Heart left ventricle (tissue), 16 donors: ENCODE measurements around the gene GBGT1. TPM values are rescaled to one million over a fixed set of nuclear protein-coding genes. Genes with fewer than 3 reads are reported as not detected.

Source experiments
- ATAC-seq, 4 donors: fragments of 200-7000 bp; cut with Tn5 transposase; one replicate each; pipeline ENCODE4 v1.9.1; 2020 to 2022; ENCODE audit warnings: moderate library complexity in 4 of 4, mild to moderate bottlenecking in 3 of 4, moderate number of reproducible peaks in 1 of 4
- DNase-seq, 5 donors: peaks; one replicate each; pipeline ENCODE4 v3.0.0-alpha.2; 2020
- H3K27ac ChIP-seq, 12 donors: fragments of 200-600 bp; sonication (generic) in 4 of 12; one replicate each; pipeline versions ENCODE4 v1.5.0 to v1.8.0; 2016 to 2022; ENCODE audit warnings: mild to moderate bottlenecking in 2 of 12
- H3K27me3 ChIP-seq, 9 donors: fragments of 200-600 bp; sonication (generic) in 2 of 9; one replicate each; pipeline versions ENCODE4 v1.5.1 to v1.8.0; 2016 to 2022; ENCODE audit warnings: mild to moderate bottlenecking in 3 of 9
- H3K36me3 ChIP-seq, 9 donors: fragments of 200-600 bp; sonication (generic) in 2 of 9; one replicate each; pipeline versions ENCODE4 v1.5.0 to v1.8.0; 2018 to 2022; ENCODE audit warnings: mild to moderate bottlenecking in 2 of 9
- H3K4me1 ChIP-seq, 12 donors: fragments of 200-600 bp; sonication (generic) in 4 of 12; one replicate each; pipeline versions ENCODE4 v1.5.0 to v1.8.0; 2016 to 2022; ENCODE audit warnings: mild to moderate bottlenecking in 3 of 12
- H3K4me3 ChIP-seq, 12 donors: fragments of 200-600 bp; sonication (generic) in 4 of 12; one replicate each; pipeline versions ENCODE4 v1.5.0 to v1.8.0; 2017 to 2022; ENCODE audit warnings: mild to moderate bottlenecking in 9 of 12, moderate library complexity in 4 of 12
- H3K9me3 ChIP-seq, 12 donors: fragments of 200-600 bp; sonication (generic) in 4 of 12; one replicate each; pipeline versions ENCODE4 v1.5.0 to v1.8.0; 2016 to 2022; ENCODE audit warnings: mild to moderate bottlenecking in 1 of 12
- CTCF ChIP-seq, 12 donors: fragments of 200-600 bp; sonication (generic) in 4 of 12; IDR thresholded peaks; one replicate each; pipeline versions ENCODE4 v1.5.0 to v1.8.0; 2018 to 2022; ENCODE audit warnings: antibody characterized with exemption in 12 of 12, mild to moderate bottlenecking in 5 of 12
- POLR2A ChIP-seq, 2 donors: fragments of 450-650 bp; IDR thresholded peaks; one replicate each; pipeline ENCODE4 v1.6.1; 2017; ENCODE audit warnings: antibody characterized with exemption in 2 of 2, mild to moderate bottlenecking in 2 of 2, moderate library complexity in 2 of 2
- WGBS, 4 donors: extraction: QIAGEN DNeasy Blood & Tissue Kit in 2 of 4; methylation state at CpG; one replicate each; pipeline versions ENCODE4 v1.1.5 to v1.1.7; 2013 to 2018; 5-methylcytosine and 5-hydroxymethylcytosine counted together
- intact Hi-C, 10 donors: fragments of 100-400 bp; cut with DNase I; formaldehyde crosslinking; loops; one replicate each; pipeline versions ENCODE4 v1.11.1 to v1.14.2; 2022
- polyA plus RNA-seq, 2 donors: library from polyadenylated mRNA; stranded (reverse); fragments of 200-250 nt; gene quantifications; one replicate each; pipeline ENCODE4 v1.2.3, GENCODE V29; 2013
- total RNA-seq, 9 donors: library from RNA; depleted of rRNA in 2 of 9; stranded (reverse); fragments of >200 nt in 2 of 9; fragmentation: NEBNext Ultra II Directional in 3 of 9; extraction: Animal tissue kit (Norgen Biotek cat#: 25700) in 3 of 9; gene quantifications; one replicate each; pipeline versions ENCODE4 v1.1.0 to v1.2.4, GENCODE V29; 2016 to 2023
- donor health status: ischemic (EF 13 %, LVEDD 7.1; RV severe dilation, severe dysfunction).
- donor health status: healthy with polysubstance abuse.
- donor health status: DM: no; HTN: yes; CAD: no.
- donor health status: DM: no; HTN: no; CAD: no.
- donor health status: ischemic (EF 25% LVEDD 6.9; RV normal size, moderate dysfunction).
- donor health status: ischemic (EF 25% LVEDD 5.7; RV mildly dilated, moderate dysfunction).
- donor health status: healthy.
- donor health status: DM: yes; HTN: yes; CAD: no.
- donor health status: ischemic (EF 35%, LVEDD 5.7; RV mildly dilated, moderate dysfunction).
- donor health status: nonischemic (EF 11% LVEDD 7.7; RV severe dilation, severe dysfunction).
- donor health status: DM: yes; HTN: yes; CAD: no.
- donor health status: PGD.
- donor health status: ischemic (EF 29% LVEDD 5.4; RV normal size, mild dysfunction).
- donor health status: nonischemic (EF 23%, LVEDD 6.1; RV moderate dilation, normal function).

Gene GBGT1
- total and polyA plus RNA-seq, 11 donors = 4.6 to 22.5 (median 7.0) TPM

- Histone ChIP-seq H3K4me1 (peaks cover 0 to 6% (median 0%) of the 10 kb centered on the region in 12 donors), H3K4me3 (peak overlapping the region in 11 of 12 donors; percentile 3 to 62 (median 50)), H3K27me3 (peaks cover 0 to 24% (median 6%) of the 10 kb centered on the region in 9 donors), H3K9me3 (peaks cover 0 to 7% (median 0%) of the 10 kb centered on the region in 12 donors), H3K27ac (peak overlapping the region in 11 of 12 donors; percentile 2 to 75 (median 55)), H3K36me3 (no peaks in the 10 kb centered on the region)
- intact Hi-C loops = no loop called here
- peak in 7 of 12 donors; percentile 11 to 50 (median 39) for TF ChIP-seq CTCF (IDR thresholded peaks at IDR 0.05)
- TF ChIP-seq POLR2A (IDR thresholded peaks at IDR 0.05) = no peak
- peak in 4 of 5 donors; percentile 47 to 65 (median 52) for DNase-seq
- peak; percentile 25 to 79 (median 68) for ATAC-seq
- 28 to 53% (median 41%) methylated on average over 37 to 44 of the region's 44 CpGs for WGBS, 4 donors
These were observed 36.1 kb upstream of the GBGT1 start for GRCh38 chr9:133199648-133200321.

GRCh38 chr9:133195029-133195428, 31.3 kb upstream of the GBGT1 start:
- no peak for TF ChIP-seq POLR2A (IDR thresholded peaks at IDR 0.05)
- TF ChIP-seq CTCF (IDR thresholded peaks at IDR 0.05) = no peak
- Histone ChIP-seq H3K27me3 (peaks cover 0 to 34% (median 5%) of the 10 kb centered on the region in 9 donors), H3K4me1 (peaks cover 0 to 6% (median 0%) of the 10 kb centered on the region in 12 donors), H3K36me3 (no peaks in the 10 kb centered on the region), H3K4me3 (no peak overlapping the region), H3K9me3 (peaks cover 0 to 9% (median 0%) of the 10 kb centered on the region in 12 donors), H3K27ac (no peak overlapping the region)
- intact Hi-C loops = no loop called here
- ATAC-seq = no peak
- DNase-seq = no peak

- TF ChIP-seq CTCF (IDR thresholded peaks at IDR 0.05) = no peak
- no peak for TF ChIP-seq POLR2A (IDR thresholded peaks at IDR 0.05)
- intact Hi-C loops = no loop called here
- peaks cover 0 to 9% (median 0%) of the 10 kb centered on the region in 12 donors for H3K9me3 ChIP-seq
- H3K4me1 ChIP-seq = peaks cover 0 to 1% (median 0%) of the 10 kb centered on the region in 12 donors
- no peaks in the 10 kb centered on the region for H3K36me3 ChIP-seq
- DNase-seq (no peak), ATAC-seq (no peak)
- peaks cover 0 to 30% (median under 1%) of the 10 kb centered on the region in 9 donors for H3K27me3 ChIP-seq
- H3K4me3 ChIP-seq = no peak overlapping the region
- 79 to 86% (median 83%) methylated on average over 4 of the region's 4 CpGs for WGBS, 4 donors
- no peak overlapping the region for H3K27ac ChIP-seq
These were observed 30.9 kb upstream of the GBGT1 start for GRCh38 chr9:133194597-133194996.

- intact Hi-C loops = no loop called here
- WGBS, 4 donors = 32 to 55% (median 52%) methylated on average over 5 to 7 of the region's 7 CpGs
- H3K27me3 ChIP-seq = peaks cover 0 to 19% (median 3%) of the 10 kb centered on the region in 9 donors
These were observed 28.3 kb upstream of the GBGT1 start for GRCh38 chr9:133191989-133192388.

More at GRCh38 chr9:133191989-133192388, 28.3 kb upstream of the GBGT1 start:
- TF ChIP-seq POLR2A (IDR thresholded peaks at IDR 0.05) (no peak), CTCF (IDR thresholded peaks at IDR 0.05) (no peak)
- no peak overlapping the region for H3K27ac ChIP-seq
- H3K4me3 ChIP-seq = no peak overlapping the region
- ATAC-seq (no peak), DNase-seq (no peak)
- peaks cover 0 to 9% (median 0%) of the 10 kb centered on the region in 12 donors for H3K9me3 ChIP-seq
- no peaks in the 10 kb centered on the region for H3K36me3 ChIP-seq
- H3K4me1 ChIP-seq = no peaks in the 10 kb centered on the region
